ENCODE results near the gene EIF2B4. TPM values are rescaled to one million over a fixed set of nuclear protein-coding genes. Genes with fewer than 3 reads are reported as not detected.

The EIF2B4 gene
- total and polyA plus RNA-seq, 12 donors = 34.2 to 165 (median 46.4) TPM

DNA sequence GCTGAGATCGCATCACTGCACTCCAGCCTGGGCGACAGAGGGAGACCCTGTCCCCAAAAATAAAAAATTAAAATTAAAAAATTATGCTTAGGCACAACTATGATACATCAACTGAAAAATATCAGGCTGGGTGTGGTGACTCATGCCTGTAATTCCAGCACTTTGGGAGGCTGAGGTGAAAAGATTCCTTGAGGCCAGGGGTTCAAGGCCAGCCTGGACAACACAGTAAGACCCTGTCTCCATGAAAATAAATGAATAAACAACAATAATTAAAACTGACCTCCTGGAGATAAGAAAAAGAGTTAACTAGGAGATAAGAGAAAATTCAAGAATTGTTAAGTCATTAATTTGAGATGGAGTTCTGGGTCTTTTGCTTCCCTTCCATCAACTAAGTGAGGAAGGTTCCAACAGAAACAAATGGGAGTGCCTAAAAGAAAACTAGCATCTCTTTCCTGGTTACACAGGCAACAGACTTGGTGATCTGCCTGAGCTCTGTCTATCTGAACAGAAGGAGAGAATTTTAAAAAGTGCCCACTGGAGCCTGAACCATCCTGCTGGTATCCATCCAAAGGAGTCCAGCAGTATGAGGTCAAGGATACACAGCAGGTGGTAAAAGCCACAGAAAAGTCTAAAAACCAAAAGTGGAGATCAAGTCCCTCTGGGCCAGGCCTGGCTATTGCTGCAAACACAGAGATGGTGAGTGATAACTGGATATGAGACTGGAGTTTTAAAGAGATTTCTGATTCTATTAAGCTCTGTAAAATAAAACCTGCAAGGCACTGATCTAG is 30.4 kb upstream of the EIF2B4 start:
- no peak overlapping the region for H3K4me3 ChIP-seq
- no peaks in the 10 kb centered on the region for H3K9me3 ChIP-seq (replicated peaks in 1 of 3)
- H3K4me1 ChIP-seq (replicated peaks in 1 of 2) = peaks cover 0 to 20% of the 10 kb centered on the region in 2 donors
- no peaks in the 10 kb centered on the region for H3K36me3 ChIP-seq (replicated peaks in 1 of 2)
- WGBS, 4 donors = 90 to 96% (median 94%) methylated on average over 2 of the region's 2 CpGs
- intact Hi-C loops (cut with DNase I) = no loop called here
- peak overlapping the region in 1 of 5 donors; percentile 39 for H3K27ac ChIP-seq
- DNase-seq = no peak
- no peaks in the 10 kb centered on the region for H3K27me3 ChIP-seq
- TF ChIP-seq, protein P1, sequence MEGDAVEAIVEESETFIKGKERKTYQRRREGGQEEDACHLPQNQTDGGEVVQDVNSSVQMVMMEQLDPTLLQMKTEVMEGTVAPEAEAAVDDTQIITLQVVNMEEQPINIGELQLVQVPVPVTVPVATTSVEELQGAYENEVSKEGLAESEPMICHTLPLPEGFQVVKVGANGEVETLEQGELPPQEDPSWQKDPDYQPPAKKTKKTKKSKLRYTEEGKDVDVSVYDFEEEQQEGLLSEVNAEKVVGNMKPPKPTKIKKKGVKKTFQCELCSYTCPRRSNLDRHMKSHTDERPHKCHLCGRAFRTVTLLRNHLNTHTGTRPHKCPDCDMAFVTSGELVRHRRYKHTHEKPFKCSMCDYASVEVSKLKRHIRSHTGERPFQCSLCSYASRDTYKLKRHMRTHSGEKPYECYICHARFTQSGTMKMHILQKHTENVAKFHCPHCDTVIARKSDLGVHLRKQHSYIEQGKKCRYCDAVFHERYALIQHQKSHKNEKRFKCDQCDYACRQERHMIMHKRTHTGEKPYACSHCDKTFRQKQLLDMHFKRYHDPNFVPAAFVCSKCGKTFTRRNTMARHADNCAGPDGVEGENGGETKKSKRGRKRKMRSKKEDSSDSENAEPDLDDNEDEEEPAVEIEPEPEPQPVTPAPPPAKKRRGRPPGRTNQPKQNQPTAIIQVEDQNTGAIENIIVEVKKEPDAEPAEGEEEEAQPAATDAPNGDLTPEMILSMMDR (IDR thresholded peaks at IDR 0.05) = no peak
- TF ChIP-seq POLR2A (IDR thresholded peaks at IDR 0.05) = no peak

DNA sequence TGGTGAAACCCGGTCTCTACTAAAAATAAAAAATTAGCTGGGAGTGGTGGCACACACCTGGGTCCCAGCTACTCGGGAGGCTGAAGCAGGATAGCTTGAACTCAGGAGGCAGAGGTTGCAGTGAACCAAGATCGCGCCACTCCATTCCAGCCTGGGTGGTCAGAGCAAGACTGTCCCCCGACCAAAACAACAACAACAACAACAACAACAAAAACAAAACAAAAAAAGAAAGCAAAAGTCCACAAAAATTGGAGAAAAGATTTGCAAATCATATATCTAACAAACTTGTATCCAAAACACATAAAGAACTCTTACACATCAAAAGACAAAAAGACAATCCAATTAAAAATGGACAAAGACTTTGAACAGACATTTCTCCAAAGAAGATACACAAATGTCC is 28.8 kb upstream of the EIF2B4 start:
- Histone ChIP-seq H3K27ac (no peak overlapping the region), H3K4me1 (replicated peaks in 1 of 2) (peaks cover 0 to 20% of the 10 kb centered on the region in 2 donors), H3K27me3 (no peaks in the 10 kb centered on the region), H3K36me3 (replicated peaks in 1 of 2) (no peaks in the 10 kb centered on the region), H3K4me3 (no peak overlapping the region), H3K9me3 (replicated peaks in 1 of 3) (no peaks in the 10 kb centered on the region)
- intact Hi-C loops (cut with DNase I) = no loop called here
- TF ChIP-seq POLR2A (IDR thresholded peaks at IDR 0.05) = no peak
- TF ChIP-seq, protein P1 (IDR thresholded peaks at IDR 0.05) = no peak
- no peak for DNase-seq
- WGBS, 4 donors = 94 to 98% (median 98%) methylated on average over 5 of the region's 5 CpGs

DNA sequence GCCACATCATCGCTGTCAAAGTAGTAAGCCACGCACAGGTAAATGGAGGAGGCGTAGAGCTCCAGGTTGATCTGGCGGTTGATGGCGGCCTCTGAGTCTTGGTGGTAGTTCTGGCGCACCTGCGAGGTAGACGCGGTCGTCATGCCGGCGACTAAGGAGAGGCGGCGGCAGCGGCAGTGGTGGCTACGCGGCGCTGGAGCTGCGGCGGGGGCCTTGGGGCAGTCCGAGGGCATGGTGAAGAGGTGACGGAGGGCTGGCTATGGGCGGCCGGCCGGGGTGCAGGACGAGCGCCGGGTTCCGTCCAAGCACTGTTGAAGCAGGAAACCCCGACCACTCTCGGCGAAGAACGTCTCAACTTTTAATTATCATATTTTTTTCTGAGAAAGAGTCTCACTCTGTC is 23.1 kb upstream of the EIF2B4 start:
- DNase-seq = no peak

DNA sequence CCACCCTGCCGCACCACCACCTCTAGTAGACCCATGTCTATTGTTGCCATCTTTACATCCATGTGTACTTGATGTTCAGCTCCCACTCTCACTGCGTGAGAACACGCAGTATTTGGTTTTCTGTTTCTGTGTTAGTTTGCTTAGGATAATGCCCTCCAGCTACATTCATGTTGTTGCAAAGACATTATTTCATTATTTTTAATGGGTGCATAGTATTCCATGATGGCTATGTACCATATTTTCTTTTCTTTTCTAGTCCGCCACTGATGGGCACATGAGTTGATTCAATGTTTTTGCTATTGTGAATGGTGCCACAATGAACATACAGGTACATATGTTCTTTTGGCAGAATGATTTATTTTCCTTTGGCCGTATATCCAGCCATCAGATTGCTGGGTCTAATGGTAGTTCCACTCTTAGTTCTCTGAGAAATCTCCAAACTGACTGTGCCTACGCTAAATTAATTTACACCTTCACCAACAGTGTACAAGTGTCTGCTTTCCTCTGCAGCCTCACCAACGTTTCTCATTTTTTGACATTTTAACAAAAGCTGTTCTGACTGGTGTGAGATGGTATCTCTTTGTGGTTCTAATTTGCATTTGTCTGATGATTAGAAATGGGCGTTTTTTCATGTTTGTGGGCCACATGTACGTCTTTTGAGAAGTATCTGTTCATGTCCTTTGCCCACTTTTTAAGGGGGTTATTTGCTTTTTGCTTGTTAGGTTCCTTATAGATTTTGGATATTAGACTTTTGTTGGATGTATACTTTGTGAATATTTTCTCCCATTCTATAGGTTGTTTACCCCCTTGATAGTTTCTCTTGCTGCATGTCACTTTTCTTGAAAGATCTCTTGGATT is 20.9 kb upstream of the EIF2B4 start:
- H3K27me3 ChIP-seq = no peaks in the 10 kb centered on the region
- intact Hi-C loops (cut with DNase I) = no loop called here
- DNase-seq = no peak
- no peak for TF ChIP-seq POLR2A (IDR thresholded peaks at IDR 0.05)
- TF ChIP-seq, protein P1 (IDR thresholded peaks at IDR 0.05) = no peak
- no peak overlapping the region for H3K27ac ChIP-seq
- no peaks in the 10 kb centered on the region for H3K4me1 ChIP-seq (replicated peaks in 1 of 2)
- peaks cover 0 to 10% of the 10 kb centered on the region in 2 donors for H3K36me3 ChIP-seq (replicated peaks in 1 of 2)
- 94 to 95% (median 95%) methylated on average over 9 of the region's 9 CpGs for WGBS, 4 donors
- no peak overlapping the region for H3K4me3 ChIP-seq
- no peaks in the 10 kb centered on the region for H3K9me3 ChIP-seq (replicated peaks in 1 of 3)

More for the DNA sequence above, 23.1 kb upstream of the EIF2B4 start:
- no peak for TF ChIP-seq POLR2A (IDR thresholded peaks at IDR 0.05)
- peaks cover 0 to 7% of the 10 kb centered on the region in 2 donors for H3K4me1 ChIP-seq (replicated peaks in 1 of 2)
- 97 to 98% (median 98%) methylated on average over 29 to 33 of the region's 33 CpGs for WGBS, 4 donors
- H3K36me3 ChIP-seq (replicated peaks in 1 of 2) = no peaks in the 10 kb centered on the region
- no peaks in the 10 kb centered on the region for H3K9me3 ChIP-seq (replicated peaks in 1 of 3)
- no peak overlapping the region for H3K4me3 ChIP-seq
- intact Hi-C loops (cut with DNase I) = no loop called here
- H3K27me3 ChIP-seq = no peaks in the 10 kb centered on the region
- H3K27ac ChIP-seq = no peak overlapping the region
